Endometrium (tissue), 2 donors: ENCODE data around the gene PKP4.
A peak's percentile ranks its signal among the peaks of the same experiment; 100 is the strongest.
"Not testable (repeated sequence)": the region's sequence is repeated elsewhere in the genome, so short reads cannot be mapped to it uniquely, and the experiment has no call there.

ENCODE experiments used
- FAIRE-seq: peaks from 2 replicates; lab custom pipeline; 2012; peaks lifted over from hg19 to GRCh38; lab: Jason Lieb, UNC
- donor health status: control.
- donor health status: control.

PKP4 gene

GRCh38 chr2:158456309-158457066 lies at the start of gene PKP4, which contains the start of gene CCDC148:
PKP4 (plus strand) TSS chr2:158456952; CDS start chr2:158533185, 76,233 bp downstream.
CCDC148 (minus strand) TSS chr2:158456753; CDS start chr2:158456439, 314 bp downstream.
- no peak for FAIRE-seq

- no peak for FAIRE-seq
These were observed 49.7 kb upstream of the PKP4 start for GRCh38 chr2:158407031-158407430.

GRCh38 chr2:158410132-158410531 lies 46.6 kb upstream of the PKP4 start:
- FAIRE-seq, result no peak

- no peak for FAIRE-seq
These were observed 45.0 kb upstream of the PKP4 start for GRCh38 chr2:158411748-158412147.

GRCh38 chr2:158412206-158412605 lies 44.5 kb upstream of the PKP4 start:
- FAIRE-seq, result no peak

- FAIRE-seq, result no peak
These were observed 43.2 kb upstream of the PKP4 start for GRCh38 chr2:158413581-158413980.

GRCh38 chr2:158414538-158414937 lies 42.2 kb upstream of the PKP4 start:
- no peak for FAIRE-seq

GRCh38 chr2:158432117-158432516 lies 24.6 kb upstream of the PKP4 start:
- no peak for FAIRE-seq

- FAIRE-seq, result not testable (repeated sequence)
These were observed 23.0 kb upstream of the PKP4 start for GRCh38 chr2:158433716-158434115.

GRCh38 chr2:158439062-158439461 lies 17.7 kb upstream of the PKP4 start:
- FAIRE-seq, result not testable (repeated sequence)

GRCh38 chr2:158443606-158444005 lies 13.1 kb upstream of the PKP4 start:
- no peak for FAIRE-seq

GRCh38 chr2:158457092-158457825 lies 507 bp downstream of the PKP4 start:
- no peak for FAIRE-seq

- FAIRE-seq, result no peak
These were observed 1.3 kb downstream of the PKP4 start for GRCh38 chr2:158457826-158458616.

- FAIRE-seq, result no peak
These were observed 1.8 kb downstream of the PKP4 start for GRCh38 chr2:158458617-158458920.

GRCh38 chr2:158459161-158460003 lies 2.6 kb downstream of the PKP4 start:
- FAIRE-seq, result peak; percentile 43

GRCh38 chr2:158460632-158461297 lies 4.0 kb downstream of the PKP4 start:
- FAIRE-seq, result no peak

- FAIRE-seq, result no peak
These were observed 6.8 kb downstream of the PKP4 start for GRCh38 chr2:158463496-158464095.

GRCh38 chr2:158464426-158465281 lies 7.9 kb downstream of the PKP4 start:
- FAIRE-seq, result no peak

GRCh38 chr2:158467248-158467647 lies 10.5 kb downstream of the PKP4 start:
- no peak for FAIRE-seq

- not testable (repeated sequence) for FAIRE-seq
These were observed 16.1 kb downstream of the PKP4 start for GRCh38 chr2:158472829-158473228.
